NCI-H460 (cell line): ENCODE measurements around the gene VWA5B1. TPM values are rescaled to one million over a fixed set of nuclear protein-coding genes. Genes with fewer than 3 reads are reported as not detected.

Source experiments
- total RNA-seq: library from RNA; depleted of rRNA; stranded (reverse); fragments of >200 nt; shearing (Covaris generic); gene quantifications from 2 replicates; pipeline ENCODE4 v1.2.3, GENCODE V29; 2014; rRNA removed

Gene VWA5B1
- total RNA-seq, 1 experiment from 2014 or later, result not detected

Other genes starting within 250 kb of the VWA5B1 start
- not detected in 2 replicates for gene PLA2G5, start 220.7 kb upstream of the VWA5B1 start, total RNA-seq
- not detected in 2 replicates for gene PLA2G2D, start 171.3 kb upstream of the VWA5B1 start, total RNA-seq
- not detected in 2 replicates for gene PLA2G2F, start 151.6 kb upstream of the VWA5B1 start, total RNA-seq
- gene UBXN10, start 104.8 kb upstream of the VWA5B1 start, total RNA-seq, result not detected in 2 replicates
- gene PLA2G2C, start 104.4 kb upstream of the VWA5B1 start, total RNA-seq, result not detected in 2 replicates
- gene CAMK2N1, start 195.3 kb downstream of the VWA5B1 start, total RNA-seq, result 2.0 and 2.2 TPM in 2 replicates
- 9.7 and 12.0 TPM in 2 replicates for gene MUL1, start 217.3 kb downstream of the VWA5B1 start, total RNA-seq